MCF 10A (cell line): Measurements from ENCODE around the gene PRKAR1B. TPM values are rescaled to one million over a fixed set of nuclear protein-coding genes. Genes with fewer than 3 reads are reported as not detected.

Experiments used
- BruUV-seq: library from RNA; stranded (reverse); fragments of 400-500 nt; replicated peaks from 2 replicates; lab custom pipeline; 2021; lab: Mats Ljungman, UMichigan
- CTCF ChIA-PET: fragments of 300-600 bp; sonication (Branson Sonifier 250); formaldehyde crosslinking; extraction: SDS; loops from one replicate; lab custom pipeline; 2021; ENCODE audit warnings: antibody characterized with exemption, inconsistent platforms; lab: Yijun Ruan, JAX
- POLR2A ChIA-PET: fragments of 300-600, 350-650 bp; sonication (Branson Sonifier 250); formaldehyde crosslinking; extraction: SDS; loops from one replicate; lab custom pipeline; 2020; ENCODE audit warnings: antibody characterized with exemption, inconsistent platforms; lab: Yijun Ruan, JAX
- DNase-seq: peaks from one replicate; pipeline ENCODE4 v3.0.0-alpha.2; 2018; ENCODE audit not compliant: unreplicated experiment
- H3K27ac Mint-ChIP-seq: one replicate; pipeline ENCODE4 v1.8.0; 2022; ENCODE audit warnings: mild to moderate bottlenecking, low read depth, mixed read lengths; ENCODE audit not compliant: unreplicated experiment
- H3K27me3 Mint-ChIP-seq: one replicate; pipeline ENCODE4 v1.8.0; 2022; ENCODE audit warnings: mixed read lengths; ENCODE audit not compliant: insufficient read depth, unreplicated experiment
- H3K36me3 Mint-ChIP-seq: one replicate; pipeline ENCODE4 v1.8.0; 2022; ENCODE audit warnings: mild to moderate bottlenecking, moderate library complexity, mixed read lengths; ENCODE audit not compliant: insufficient read depth, unreplicated experiment
- H3K4me1 Mint-ChIP-seq: one replicate; pipeline ENCODE4 v1.8.0; 2022; ENCODE audit warnings: mixed read lengths; ENCODE audit not compliant: insufficient read depth, unreplicated experiment
- H3K4me3 Mint-ChIP-seq: one replicate; pipeline ENCODE4 v1.8.0; 2022; ENCODE audit warnings: mild to moderate bottlenecking, moderate library complexity, mixed read lengths; ENCODE audit not compliant: unreplicated experiment
- H3K9me3 Mint-ChIP-seq: one replicate; pipeline ENCODE4 v1.8.0; 2022; ENCODE audit warnings: mixed read lengths; ENCODE audit not compliant: unreplicated experiment
- CTCF ChIP-seq: fragments of 200-600 bp; IDR thresholded peaks from one replicate; pipeline ENCODE4 v1.8.0; 2022; ENCODE audit warnings: antibody characterized with exemption, mild to moderate bottlenecking; ENCODE audit not compliant: unreplicated experiment
- intact Hi-C: fragments of 100-400 bp; cut with micrococcal nuclease; formaldehyde crosslinking; loops from 2 replicates; pipeline ENCODE4 v1.14.1; 2022
- total RNA-seq: library from RNA; stranded (reverse); gene quantifications from 2 replicates; pipeline ENCODE4 v1.2.3, GENCODE V29; 2022

PRKAR1B gene
- total RNA-seq, 1 experiment from 2014 or later = 31.5 TPM

GRCh38 chr7:716636-717035 is 10.4 kb downstream of the PRKAR1B start:
- ChIA-PET CTCF (interaction anchor here (0.6 to 0.7 kb wide), 2 partner anchors 57 to 385 kb away, joined by 3 to 4 read pairs; no protein-coding TSS in a partner anchor), POLR2A (no interaction called here)
- no peak overlapping the region for H3K27ac Mint-ChIP-seq
- no peak overlapping the region for H3K4me3 Mint-ChIP-seq
- peaks cover 7% of the 10 kb centered on the region for H3K4me1 Mint-ChIP-seq
- no peak for DNase-seq
- H3K27me3 Mint-ChIP-seq = no peaks in the 10 kb centered on the region
- no peak for TF ChIP-seq CTCF
- intact Hi-C loops = no loop called here
- BruUV-seq = no TSS peak
- H3K9me3 Mint-ChIP-seq = no peaks in the 10 kb centered on the region
- peaks cover 12% of the 10 kb centered on the region for H3K36me3 Mint-ChIP-seq

- Mint-ChIP-seq H3K4me3 (no peak overlapping the region), H3K36me3 (peaks cover 12% of the 10 kb centered on the region), H3K27ac (no peak overlapping the region), H3K4me1 (peaks cover 7% of the 10 kb centered on the region), H3K27me3 (no peaks in the 10 kb centered on the region), H3K9me3 (no peaks in the 10 kb centered on the region)
- intact Hi-C loops = no loop called here
- ChIA-PET CTCF (interaction anchor here (0.6 kb wide), 1 partner anchor 58 kb away, joined by 3 read pairs; no protein-coding TSS in a partner anchor), POLR2A (no interaction called here)
- BruUV-seq = no TSS peak
- no peak for TF ChIP-seq CTCF
- DNase-seq = no peak
These were observed 10.9 kb downstream of the PRKAR1B start for GRCh38 chr7:716222-716621.

DNA sequence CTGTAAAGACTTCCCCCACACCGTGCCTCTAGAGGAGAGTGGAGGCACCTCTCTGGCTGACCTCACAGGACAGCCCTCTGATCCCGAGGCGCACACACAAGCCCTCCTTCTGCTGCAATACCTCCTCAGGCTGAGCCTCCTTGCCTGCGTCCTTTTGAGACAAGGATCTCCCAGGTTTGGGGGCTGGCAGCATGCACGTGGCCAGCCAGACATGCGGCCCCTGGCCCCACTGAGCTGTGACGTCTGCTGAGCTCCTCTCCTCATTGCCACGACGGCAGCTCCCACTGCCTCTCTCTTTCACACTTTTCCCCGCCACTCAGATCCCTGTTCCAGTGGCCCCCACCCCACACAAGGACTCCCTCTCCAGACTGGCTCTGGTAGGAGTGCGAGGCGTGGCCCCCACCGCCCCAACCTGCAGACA is 12.8 kb downstream of the PRKAR1B start:
- peak overlapping the region; percentile 46 for H3K27ac Mint-ChIP-seq
- CTCF ChIA-PET = interaction anchor here (1.1 kb wide), 1 partner anchor 18 kb away, joined by 3 read pairs; no protein-coding TSS in a partner anchor
- POLR2A ChIA-PET = no interaction called here
- no TSS peak for BruUV-seq
- TF ChIP-seq CTCF = no peak
- H3K27me3 Mint-ChIP-seq = no peaks in the 10 kb centered on the region
- no peaks in the 10 kb centered on the region for H3K9me3 Mint-ChIP-seq
- intact Hi-C loops = no loop called here
- no peak overlapping the region for H3K4me3 Mint-ChIP-seq
- no peak for DNase-seq
- peaks cover 7% of the 10 kb centered on the region for H3K4me1 Mint-ChIP-seq
- peaks cover 12% of the 10 kb centered on the region for H3K36me3 Mint-ChIP-seq

DNA sequence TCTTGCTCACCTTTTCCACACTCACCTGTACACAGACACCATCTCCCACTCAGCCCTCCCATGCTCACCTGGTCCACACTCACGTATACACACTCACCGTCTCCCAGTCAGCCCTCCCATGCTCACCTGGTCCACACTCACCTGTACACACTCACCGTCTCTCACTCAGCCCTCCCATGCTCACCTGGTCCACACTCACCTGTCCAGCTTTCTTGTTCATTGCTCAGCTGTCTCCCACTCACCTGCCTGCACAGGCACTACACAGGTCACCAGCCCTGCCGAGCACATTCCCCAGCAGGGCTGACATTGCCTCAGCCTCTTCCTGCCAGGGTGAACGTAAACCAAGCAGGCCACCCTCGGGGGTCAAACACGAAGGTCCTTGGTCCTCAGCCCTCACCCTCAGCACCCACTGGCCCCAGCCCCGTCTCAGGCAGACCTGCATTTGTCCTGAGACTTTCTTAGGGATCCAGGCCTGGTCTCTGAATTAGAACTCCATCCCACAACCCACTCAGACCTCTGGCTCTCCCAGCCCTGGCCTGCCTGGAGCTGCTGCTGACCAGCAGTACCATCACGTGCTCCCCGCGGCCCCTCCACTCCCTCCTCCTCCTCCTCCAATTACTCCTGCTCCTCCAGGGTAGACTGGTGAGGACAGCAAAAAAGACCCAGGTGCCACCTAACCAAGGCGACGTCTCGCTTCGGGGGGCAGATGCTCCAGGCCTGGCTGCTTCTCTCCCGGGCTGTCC is 13.4 kb downstream of the PRKAR1B start:
- H3K4me1 Mint-ChIP-seq = peaks cover 7% of the 10 kb centered on the region
- TF ChIP-seq CTCF = no peak
- DNase-seq = no peak
- CTCF ChIA-PET = interaction anchor here (1.0 kb wide), 1 partner anchor 73 kb away, joined by 3 read pairs; no protein-coding TSS in a partner anchor
- BruUV-seq = no TSS peak
- POLR2A ChIA-PET = no interaction called here
- peaks cover 10% of the 10 kb centered on the region for H3K36me3 Mint-ChIP-seq
- H3K4me3 Mint-ChIP-seq = no peak overlapping the region
- no peaks in the 10 kb centered on the region for H3K27me3 Mint-ChIP-seq
- peak overlapping the region; percentile 59 for H3K27ac Mint-ChIP-seq
- H3K9me3 Mint-ChIP-seq = no peaks in the 10 kb centered on the region
- intact Hi-C loops = no loop called here
